GM12878 (cell line): ENCODE results near the gene ARPP21. TPM values are rescaled to one million over a fixed set of nuclear protein-coding genes. Genes with fewer than 3 reads are reported as not detected.

ENCODE experiments used
- ATAC-seq: fragments of 200-7000 bp; cut with Tn5 transposase; 3 replicates; pipeline ENCODE4 v1.9.1; 2020; ENCODE audit warnings: mild to moderate bottlenecking, moderate library complexity
- BruUV-seq: library from RNA; stranded (reverse); fragments of 400-500 nt; replicated peaks from 2 replicates; lab custom pipeline; 2021; lab: Mats Ljungman, UMichigan
- CTCF ChIA-PET: fragments of 300-600 bp; sonication (Branson Sonifier 250); formaldehyde crosslinking; extraction: SDS; loops from one replicate; lab custom pipeline; 2021; ENCODE audit warnings: inconsistent platforms; lab: Yijun Ruan, JAX
- POLR2A ChIA-PET: fragments of 350-600 bp; formaldehyde crosslinking; extraction: SDS; loops from one replicate; lab custom pipeline; 2021; ENCODE audit warnings: inconsistent platforms; lab: Charles Lee
- RAD21 ChIA-PET: fragments of 300-600 bp; sonication (Branson Sonifier 250); formaldehyde crosslinking; loops from one replicate; lab custom pipeline; 2023; ENCODE audit warnings: antibody characterized with exemption; ENCODE audit not compliant: unreplicated experiment; lab: Charles Lee
- SMC1A ChIA-PET: fragments of 300-600 bp; sonication (Branson Sonifier 250); formaldehyde crosslinking; loops from one replicate; lab custom pipeline; 2023; ENCODE audit not compliant: unreplicated experiment, uncharacterized antibody; lab: Charles Lee
- DNase-seq: peaks from one replicate; pipeline ENCODE4 v3.0.0-alpha.2; 2011; ENCODE audit warnings: low read depth, low spot score
- FAIRE-seq: peaks from 3 replicates; lab custom pipeline; 2011; peaks lifted over from hg19 to GRCh38; lab: Jason Lieb, UNC
- H2AFZ ChIP-seq: 2 replicates; pipeline ENCODE4 v1.6.0; 2011; ENCODE audit warnings: low read depth, low read length, control low read depth; ENCODE audit not compliant: control insufficient read depth
- H3K27ac ChIP-seq: 2 replicates; pipeline ENCODE4 v1.5.1; 2011; ENCODE audit warnings: control low read depth; ENCODE audit not compliant: control insufficient read depth, insufficient read depth
- H3K27me3 ChIP-seq, 2 experiments: replicated peaks in 1 of 2; 2 replicates each; pipeline versions ENCODE4 v1.6.0 to v1.6.1; 2011; ENCODE audit warnings: low read length in 1 of 2; ENCODE audit not compliant: control insufficient read depth in 2 of 2, insufficient read depth in 2 of 2
- H3K36me3 ChIP-seq, 2 experiments: 2 replicates each; pipeline ENCODE4 v1.5.1; 2011; ENCODE audit warnings: low read length in 1 of 2; ENCODE audit not compliant: control insufficient read depth in 2 of 2, insufficient read depth in 2 of 2
- H3K4me1 ChIP-seq: 2 replicates; pipeline ENCODE4 v1.6.1; 2011; ENCODE audit warnings: mild to moderate bottlenecking, low read length, moderate library complexity, mixed read lengths; ENCODE audit not compliant: control insufficient read depth, insufficient read depth
- H3K4me2 ChIP-seq: 2 replicates; pipeline ENCODE4 v1.6.0; 2011; ENCODE audit warnings: control low read depth; ENCODE audit not compliant: control insufficient read depth, insufficient read depth
- H3K4me3 ChIP-seq: fragments of 200-600 bp; sonication (generic); 2 replicates; pipeline ENCODE4 v1.5.1; 2016
- H3K79me2 ChIP-seq: 2 replicates; pipeline ENCODE4 v1.6.0; 2011; ENCODE audit warnings: low read length; ENCODE audit not compliant: control insufficient read depth, insufficient read depth
- H3K9ac ChIP-seq: 2 replicates; pipeline ENCODE4 v1.8.0; 2011; ENCODE audit warnings: low read length, control low read depth, mixed read lengths; ENCODE audit not compliant: control insufficient read depth, insufficient read depth
- H3K9me3 ChIP-seq: replicated peaks from 3 replicates; pipeline ENCODE4 v1.5.1; 2011; ENCODE audit warnings: mild to moderate bottlenecking, low read length; ENCODE audit not compliant: control insufficient read depth, insufficient read depth
- H4K20me1 ChIP-seq: 2 replicates; pipeline ENCODE4 v1.6.0; 2011; ENCODE audit not compliant: control insufficient read depth, insufficient read depth
- BCL11A ChIP-seq: IDR thresholded peaks from 2 replicates; pipeline ENCODE4 v1.6.1; 2011; ENCODE audit warnings: low read depth, low read length
- CBFB ChIP-seq: IDR thresholded peaks from 2 replicates; pipeline ENCODE4 v1.6.1; 2016; ENCODE audit warnings: antibody characterized with exemption, low read depth
- GATAD2B ChIP-seq: fragments of 450-650 bp; conservative IDR thresholded peaks from 2 replicates; pipeline ENCODE4 v1.6.1; 2017; ENCODE audit warnings: low read depth, mild to moderate bottlenecking, moderate library complexity
- IKZF1 ChIP-seq: fragments of 450-650 bp; conservative IDR thresholded peaks from 2 replicates; pipeline ENCODE4 v1.6.1; 2017; ENCODE audit warnings: antibody characterized with exemption, mild to moderate bottlenecking
- IRF3 ChIP-seq: fragments of 450-650 bp; IDR thresholded peaks from 2 replicates; pipeline ENCODE4 v1.6.1; 2014; ENCODE audit warnings: mild to moderate bottlenecking
- NFYB ChIP-seq: IDR thresholded peaks from 2 replicates; pipeline ENCODE4 v1.6.1; 2011; ENCODE audit warnings: low read depth, mild to moderate bottlenecking, low read length, improper control_type of control experiment, moderate library complexity; ENCODE audit not compliant: insufficient read depth
- NRF1 ChIP-seq: conservative IDR thresholded peaks from 2 replicates; pipeline ENCODE4 v1.6.1; 2011; ENCODE audit warnings: mild to moderate bottlenecking, low read depth, low read length, improper control_type of control experiment
- RELB ChIP-seq: fragments of 450-650 bp; IDR thresholded peaks from 2 replicates; pipeline ENCODE4 v1.6.1; 2017; ENCODE audit warnings: low read depth, mild to moderate bottlenecking, moderate library complexity
- REST ChIP-seq: IDR thresholded peaks from 2 replicates; pipeline ENCODE4 v1.6.1; 2012; ENCODE audit warnings: mild to moderate bottlenecking, low read depth, low read length
- WGBS: methylation state at CpG from one replicate; pipeline ENCODE4 v1.1.6; 2016; ENCODE audit warnings: low lambda C conversion rate; ENCODE audit not compliant: insufficient replicate concordance, insufficient coverage; ENCODE audit errors: missing lambda C conversion rate; 5-methylcytosine and 5-hydroxymethylcytosine counted together
- in situ Hi-C: fragments of 300-500 bp; cut with MboI; formaldehyde crosslinking; loops from 9 replicates; pipeline ENCODE4 v1.14.3; 2018; ENCODE audit warnings: mixed read lengths
- intact Hi-C: fragments of 100-400 bp; cut with micrococcal nuclease; formaldehyde crosslinking; loops from one replicate; pipeline ENCODE4 v1.14.2; 2022; ENCODE audit not compliant: unreplicated experiment
- polyA plus RNA-seq, 11 experiments: library from polyadenylated mRNA; depleted of rRNA in 4 of 11; unstranded in 6 of 11; stranded (reverse) in 5 of 11; fragments of >200 nt; fragmentation: Nextera tagmentation in 4 of 11; fragmentation: Illumina TruSeq in 1 of 11; extraction: Ambion mirVana in 4 of 11; extraction: Trizol in 1 of 11; gene quantifications; 1 replicate in 1 of 11; 2 replicates in 10 of 11; pipeline versions ENCODE4 v1.2.1 to v1.2.3, GENCODE V29; 2011 to 2016; ENCODE audit warnings: inconsistent platforms in 2 of 11, missing spikeins in 2 of 11, low read depth in 1 of 11
- total RNA-seq, 4 experiments: library from RNA; depleted of rRNA in 3 of 4; stranded (reverse); fragments of >200 nt in 3 of 4; fragmentation: Illumina TruSeq in 1 of 4; extraction: Trizol in 1 of 4; gene quantifications; 2 replicates each; pipeline versions ENCODE4 v1.2.1 to v1.2.3, GENCODE V29; 2013 to 2021

Gene ARPP21
- total and polyA plus RNA-seq, 10 of the 15 experiments (the other 5 are each of a cell fraction or from before 2014, with no cell fraction given): not detected

GRCh38 chr3:35635926-35636683, 3.2 kb upstream of the ARPP21 start:
- CTCF ChIA-PET: no interaction called here
- Histone ChIP-seq H3K4me3 (no peak overlapping the region), H3K27ac (no peak overlapping the region), H3K36me3 (no peaks in the 10 kb centered on the region), H3K9ac (no peak overlapping the region), H3K9me3 (no peaks in the 10 kb centered on the region), H3K4me1 (no peaks in the 10 kb centered on the region; the same call in 1 of the 2 replicates), H4K20me1 (no peaks in the 10 kb centered on the region), H3K4me2 (no peak overlapping the region), H3K27me3 (peaks cover 5 to 15% of the 10 kb centered on the region in 2 experiments), H2AFZ (no peak overlapping the region), H3K79me2 (no peaks in the 10 kb centered on the region)
- POLR2A ChIA-PET: no interaction called here
- intact Hi-C loops (no loop called here), in situ Hi-C loops (no loop called here)
- 13% methylated on average over 4 of the region's 4 CpGs for WGBS
- FAIRE-seq (no peak), DNase-seq (no peak), ATAC-seq (no peak)
- SMC1A ChIA-PET: no interaction called here
- BruUV-seq: no TSS peak
- TF ChIP-seq CBFB: no peak
- RAD21 ChIA-PET: no interaction called here

GRCh38 chr3:35638251-35638979, 910 bp upstream of the ARPP21 start:
- no peaks in the 10 kb centered on the region; the same call in 1 of the 2 replicates for H3K4me1 ChIP-seq
- no peaks in the 10 kb centered on the region for H4K20me1 ChIP-seq
- no peak overlapping the region for H3K27ac ChIP-seq
- no peaks in the 10 kb centered on the region for H3K79me2 ChIP-seq
- no peak for ATAC-seq
- no TSS peak for BruUV-seq
- no peak overlapping the region for H3K4me2 ChIP-seq
- CTCF ChIA-PET: interaction anchor here (1.7 kb wide), 1 partner anchor 8 kb away, joined by 4 read pairs; no protein-coding TSS in a partner anchor
- SMC1A ChIA-PET: no interaction called here
- no peak overlapping the region for H3K9ac ChIP-seq
- DNase-seq: no peak
- intact Hi-C loops (no loop called here), in situ Hi-C loops (no loop called here)
- no peaks in the 10 kb centered on the region for H3K36me3 ChIP-seq
- no peaks in the 10 kb centered on the region for H3K9me3 ChIP-seq
- H3K27me3 ChIP-seq: peaks cover 5 to 18% of the 10 kb centered on the region in 2 experiments
- H2AFZ ChIP-seq: no peak overlapping the region
- RAD21 ChIA-PET: no interaction called here
- POLR2A ChIA-PET: no interaction called here
- H3K4me3 ChIP-seq: no peak overlapping the region
- WGBS: 64% methylated on average over 14 of the region's 15 CpGs
- no peak for FAIRE-seq
- no peak for TF ChIP-seq RELB
- TF ChIP-seq NRF1: no peak
- no peak for TF ChIP-seq REST
- no peak for TF ChIP-seq BCL11A
- TF ChIP-seq IRF3: no peak
- TF ChIP-seq IKZF1: no peak
- TF ChIP-seq GATAD2B: no peak
- no peak for TF ChIP-seq NFYB
